GM12891 (cell line): ENCODE results near the gene C6orf52.

ENCODE experiments used
- DNase-seq: peaks from one replicate; pipeline ENCODE4 v3.0.0; 2011; ENCODE audit warnings: low spot score; ENCODE audit not compliant: insufficient read length
- FAIRE-seq: peaks from 2 replicates; lab custom pipeline; 2011; peaks lifted over from hg19 to GRCh38; lab: Jason Lieb, UNC
- PAX5 ChIP-seq: IDR thresholded peaks from 2 replicates; pipeline ENCODE4 v1.6.1; 2011; ENCODE audit warnings: low read length, moderate library complexity, mild to moderate bottlenecking; ENCODE audit not compliant: insufficient read depth, severe bottlenecking
- POLR2A ChIP-seq: IDR thresholded peaks from 2 replicates; pipeline ENCODE4 v1.6.1; 2011; ENCODE audit warnings: low read depth, low read length, control low read depth
- POLR2AphosphoS5 ChIP-seq: IDR thresholded peaks from 2 replicates; pipeline ENCODE4 v1.6.1; 2011; ENCODE audit warnings: low read depth, low read length, control low read depth
- POU2F2 ChIP-seq: IDR thresholded peaks from 2 replicates; pipeline ENCODE4 v1.6.1; 2011; ENCODE audit warnings: low read depth, mild to moderate bottlenecking, control low read depth, low read length, moderate library complexity
- SPI1 ChIP-seq: IDR thresholded peaks from 2 replicates; pipeline ENCODE4 v1.6.1; 2011; ENCODE audit warnings: low read depth, low read length, control low read depth
- TAF1 ChIP-seq: IDR thresholded peaks from 2 replicates; pipeline ENCODE4 v1.6.1; 2011; ENCODE audit warnings: low read depth, low read length, control low read depth

The C6orf52 gene

DNA sequence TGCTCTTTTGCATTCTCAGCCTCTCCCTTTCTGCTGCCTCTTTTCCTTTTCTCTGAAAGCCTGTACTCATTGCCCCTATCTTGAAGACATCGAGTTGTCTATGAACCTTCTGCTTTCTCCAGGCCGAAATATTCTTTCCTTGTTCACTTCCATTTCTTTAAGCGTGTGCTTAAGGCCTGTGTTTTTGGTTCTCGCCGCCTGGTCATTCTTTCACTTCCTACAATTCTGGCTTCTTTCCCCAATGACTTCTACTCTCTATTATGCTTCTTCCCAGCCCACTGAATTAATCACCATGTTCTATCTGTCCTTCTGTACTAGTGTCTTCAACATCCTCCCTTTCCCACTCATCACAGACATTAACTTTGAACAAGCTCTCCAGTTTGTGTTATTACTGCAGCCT, 69.6 kb downstream of the C6orf52 start:
- FAIRE-seq (no peak), DNase-seq (no peak)
- TF ChIP-seq POU2F2 (no peak), POLR2AphosphoS5 (no peak), POLR2A (no peak), PAX5 (no peak), SPI1 (no peak), TAF1 (no peak)

DNA sequence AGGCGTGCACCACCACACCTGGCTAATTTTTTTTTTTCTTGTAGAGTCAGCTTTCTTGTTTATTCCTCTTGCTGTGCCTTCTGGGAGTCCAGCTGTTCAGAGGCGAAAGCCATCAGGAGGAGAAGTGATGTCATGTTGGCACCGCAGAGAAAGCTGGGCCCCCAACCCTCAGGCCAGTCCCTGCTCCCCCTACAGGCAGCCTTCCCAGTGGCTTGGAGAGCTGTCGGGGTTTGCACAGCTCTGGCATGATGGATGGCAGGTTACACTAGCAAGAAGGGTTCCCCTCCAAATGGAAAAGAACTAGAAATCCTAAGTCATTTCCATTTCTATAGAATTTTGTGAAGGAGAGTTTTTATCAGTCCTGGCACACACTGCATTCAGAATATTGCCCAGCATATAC, 72.6 kb downstream of the C6orf52 start:
- DNase-seq: no peak
- no peak for FAIRE-seq

More for the DNA sequence above, 72.6 kb downstream of the C6orf52 start:
- no peak for TF ChIP-seq POU2F2
- TF ChIP-seq POLR2A: no peak
- no peak for TF ChIP-seq SPI1
- no peak for TF ChIP-seq PAX5
- no peak for TF ChIP-seq TAF1
- no peak for TF ChIP-seq POLR2AphosphoS5
